Islet precursor cell (in vitro differentiated cells): Measurements from ENCODE around the gene PLCB1.
"Not testable (repeated sequence)": the region's sequence is repeated elsewhere in the genome, so short reads cannot be mapped to it uniquely, and the experiment has no call there.

Source experiments
- DNase-seq: peaks from one replicate; pipeline ENCODE4 v3.0.0-alpha.2; 2018

Gene PLCB1

DNA sequence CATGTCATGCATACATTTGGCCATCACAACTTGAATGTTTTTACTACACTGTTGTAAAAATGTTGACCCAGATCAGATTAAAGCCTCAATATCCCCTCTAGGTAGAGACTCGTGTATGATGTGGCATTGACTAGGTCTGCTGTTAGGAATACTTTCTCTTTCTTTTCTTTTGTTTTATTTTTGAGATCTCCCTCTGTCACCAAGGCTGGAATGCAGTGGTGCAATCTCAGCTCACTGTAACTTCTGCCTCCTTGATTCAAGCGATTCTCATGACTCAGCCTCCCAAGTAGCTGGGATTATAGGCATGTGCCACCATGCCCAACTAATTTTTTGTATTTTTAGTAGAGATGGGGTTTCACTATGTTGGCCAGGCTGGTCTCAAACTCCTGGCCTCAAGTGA lies 334.7 kb downstream of the PLCB1 start:
- not testable (repeated sequence) for DNase-seq

DNA sequence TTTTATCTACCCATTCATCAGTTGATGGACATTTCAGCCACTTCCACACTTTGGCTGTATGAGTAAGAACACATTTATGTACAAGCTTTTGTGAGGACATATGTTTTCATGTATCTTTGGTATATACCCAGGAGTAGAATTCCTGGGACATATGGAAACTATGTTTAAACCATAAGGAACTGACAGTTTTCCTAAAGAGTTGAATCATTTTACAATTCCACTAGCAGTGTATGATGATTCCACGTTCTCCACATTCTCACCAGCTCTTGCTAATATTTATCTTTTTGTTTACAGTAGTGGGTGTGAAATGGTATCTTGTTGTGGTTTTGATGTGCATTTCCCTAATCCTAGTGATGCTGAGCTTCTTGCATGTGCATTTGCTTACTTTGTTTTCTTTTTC lies 338.1 kb downstream of the PLCB1 start:
- no peak for DNase-seq

DNA sequence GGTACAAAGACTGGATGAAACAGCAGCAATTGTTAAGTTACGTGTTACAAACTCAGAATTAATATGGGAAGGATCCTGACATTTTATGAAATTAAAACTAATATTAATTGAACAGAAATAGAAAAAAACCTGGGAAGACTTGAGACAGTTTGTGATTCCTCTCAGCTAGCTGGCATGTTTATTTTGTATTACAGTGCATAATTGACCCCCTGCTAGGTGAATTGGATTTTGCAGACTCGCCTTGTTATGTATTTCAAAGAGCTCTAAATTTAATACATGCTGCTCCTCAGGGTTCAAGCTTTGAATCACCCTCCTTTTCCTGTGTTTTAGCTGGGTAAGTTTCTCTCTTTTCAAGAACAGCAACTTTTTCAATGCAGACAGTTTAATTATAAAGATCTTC lies 339.4 kb downstream of the PLCB1 start:
- no peak for DNase-seq

DNA sequence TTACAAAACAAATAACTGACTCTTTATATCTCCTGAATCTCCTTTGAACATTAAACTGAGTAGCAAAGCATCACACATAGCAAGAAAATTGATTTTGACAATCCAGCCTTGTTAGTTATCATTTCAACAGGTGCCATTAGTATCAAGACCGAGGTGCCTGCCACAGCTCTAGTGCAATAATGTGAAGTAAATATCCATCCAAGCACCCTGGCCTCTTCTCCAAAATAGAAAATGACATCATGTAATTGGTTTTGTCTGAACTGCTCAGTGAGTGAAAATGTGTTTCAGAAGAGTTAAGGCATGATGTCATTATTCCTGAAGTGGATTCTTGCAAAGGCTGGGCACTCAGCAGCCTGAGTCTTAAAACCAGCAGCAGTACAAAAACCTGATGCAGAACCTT lies 341.4 kb downstream of the PLCB1 start:
- DNase-seq: no peak

DNA sequence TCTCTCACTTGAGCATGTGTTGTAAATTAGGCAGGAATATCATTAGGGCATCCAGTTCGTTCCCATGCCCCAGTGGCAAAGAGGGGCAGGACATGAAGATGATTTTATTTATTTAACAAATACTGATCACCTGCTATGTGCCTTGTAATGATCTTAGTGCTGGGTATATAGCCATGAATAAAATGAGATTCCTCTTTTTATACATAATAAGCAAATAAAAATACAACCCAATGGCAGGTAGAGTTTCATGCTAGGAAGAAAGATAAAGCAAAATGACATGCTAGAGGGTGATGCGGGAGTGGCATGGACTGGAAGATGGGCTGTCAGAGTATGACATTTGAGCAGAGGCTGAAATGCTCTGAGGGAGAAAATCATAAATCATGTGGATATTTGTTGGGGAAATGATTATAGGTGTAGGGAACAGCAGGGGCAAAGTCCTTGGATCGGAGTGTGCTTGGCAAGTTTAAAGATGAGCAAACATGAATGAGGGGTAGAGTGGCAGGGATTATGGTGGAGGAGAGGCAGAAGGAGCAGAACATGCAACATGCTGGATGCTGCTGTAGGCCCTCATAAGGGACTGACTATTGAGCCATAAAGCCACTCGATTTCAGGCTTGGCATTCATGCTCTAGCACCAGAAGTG lies 342.1 kb downstream of the PLCB1 start:
- no peak for DNase-seq

DNA sequence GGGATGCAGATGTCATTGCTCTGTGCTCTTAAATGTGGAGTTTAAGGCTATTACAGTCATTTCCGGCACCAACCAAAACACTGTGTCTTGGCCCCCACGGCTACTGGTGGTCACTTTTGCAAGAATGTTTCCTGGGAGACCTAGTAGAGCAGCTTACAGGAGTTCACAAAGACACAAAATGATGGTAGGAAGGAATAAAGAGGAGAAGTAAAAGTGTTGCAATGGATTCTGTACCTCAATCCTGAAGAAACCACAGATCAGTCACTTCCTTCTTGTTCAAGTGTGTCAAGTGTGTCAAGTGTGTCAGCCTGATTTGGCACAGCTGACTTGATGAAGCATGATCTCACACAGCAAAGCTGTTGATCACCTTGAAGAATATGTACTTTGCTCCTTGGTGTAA lies 344.0 kb downstream of the PLCB1 start:
- DNase-seq: no peak

DNA sequence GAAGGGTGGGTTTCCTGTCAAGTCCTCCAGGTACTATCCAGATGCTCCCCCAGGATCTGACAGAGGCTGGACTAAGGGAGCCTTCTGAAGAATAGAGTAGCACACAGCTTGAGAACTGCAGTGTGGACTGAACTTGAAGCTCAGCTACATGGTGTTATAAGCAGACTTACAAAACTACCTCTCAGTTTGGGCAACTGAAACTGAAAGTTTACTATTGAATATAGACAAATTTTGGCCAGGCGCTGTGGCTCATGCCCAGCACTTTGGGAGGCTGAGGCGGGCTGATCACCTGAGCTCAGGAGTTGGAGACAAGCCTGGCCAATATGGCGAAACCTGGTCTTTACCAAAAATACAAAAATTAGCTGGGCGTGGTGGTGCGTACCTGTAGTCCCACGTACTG lies 348.5 kb downstream of the PLCB1 start:
- DNase-seq: no peak

DNA sequence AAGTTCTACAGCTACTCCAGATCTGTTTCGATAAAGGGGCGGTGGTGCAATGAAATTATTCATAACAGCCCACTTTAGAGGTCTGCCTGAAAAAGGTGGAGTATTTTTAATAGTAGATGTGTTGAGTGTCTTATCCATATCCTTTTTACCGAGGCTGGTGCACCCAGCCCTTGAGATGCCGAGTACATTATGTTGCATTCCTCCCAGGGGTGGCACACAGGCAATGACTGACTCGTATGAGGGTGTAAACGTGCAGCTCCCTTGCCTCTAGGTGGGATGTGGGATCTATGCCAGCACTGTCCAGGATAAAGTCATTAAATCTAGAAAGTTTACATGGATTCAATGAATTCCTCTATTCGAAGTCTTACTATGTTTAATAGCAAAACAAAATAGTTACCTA lies 355.6 kb downstream of the PLCB1 start:
- DNase-seq: no peak

DNA sequence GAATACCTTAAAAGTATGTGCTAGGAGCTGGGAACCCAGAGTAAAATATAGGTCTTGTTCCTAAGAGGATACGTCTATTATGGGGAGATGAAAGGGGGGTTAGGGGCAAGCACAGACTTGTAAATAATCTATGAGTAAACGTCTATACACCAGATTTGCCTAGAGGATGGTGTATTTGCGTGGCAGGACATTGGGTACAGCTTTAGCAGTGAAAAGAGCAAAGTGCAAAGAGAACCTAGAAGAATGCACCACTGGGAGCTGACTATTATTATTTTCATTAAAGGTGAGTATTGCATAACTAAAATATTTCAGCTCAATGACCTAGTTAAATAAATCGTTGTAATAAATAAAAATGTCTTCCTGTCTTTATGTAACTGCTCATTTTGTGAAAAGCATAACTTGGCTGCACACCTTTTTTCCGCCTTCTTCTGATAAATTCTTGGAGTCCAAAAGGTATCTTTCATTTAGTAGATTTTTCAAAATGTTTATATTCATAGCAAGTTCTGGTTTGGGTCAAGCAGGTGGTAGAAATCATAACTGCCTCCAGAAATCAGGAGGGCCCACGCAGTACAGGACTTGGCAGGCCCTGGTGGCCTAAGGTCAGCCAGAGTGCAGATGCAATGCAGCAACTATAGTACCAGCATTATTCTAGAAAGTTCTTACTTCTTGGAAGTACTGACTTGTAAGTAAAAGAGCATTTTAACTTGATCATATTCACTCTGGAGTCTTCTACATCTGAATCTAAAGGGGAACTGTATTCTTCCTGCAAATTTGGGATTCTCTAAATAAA lies 357.2 kb downstream of the PLCB1 start:
- no peak for DNase-seq

DNA sequence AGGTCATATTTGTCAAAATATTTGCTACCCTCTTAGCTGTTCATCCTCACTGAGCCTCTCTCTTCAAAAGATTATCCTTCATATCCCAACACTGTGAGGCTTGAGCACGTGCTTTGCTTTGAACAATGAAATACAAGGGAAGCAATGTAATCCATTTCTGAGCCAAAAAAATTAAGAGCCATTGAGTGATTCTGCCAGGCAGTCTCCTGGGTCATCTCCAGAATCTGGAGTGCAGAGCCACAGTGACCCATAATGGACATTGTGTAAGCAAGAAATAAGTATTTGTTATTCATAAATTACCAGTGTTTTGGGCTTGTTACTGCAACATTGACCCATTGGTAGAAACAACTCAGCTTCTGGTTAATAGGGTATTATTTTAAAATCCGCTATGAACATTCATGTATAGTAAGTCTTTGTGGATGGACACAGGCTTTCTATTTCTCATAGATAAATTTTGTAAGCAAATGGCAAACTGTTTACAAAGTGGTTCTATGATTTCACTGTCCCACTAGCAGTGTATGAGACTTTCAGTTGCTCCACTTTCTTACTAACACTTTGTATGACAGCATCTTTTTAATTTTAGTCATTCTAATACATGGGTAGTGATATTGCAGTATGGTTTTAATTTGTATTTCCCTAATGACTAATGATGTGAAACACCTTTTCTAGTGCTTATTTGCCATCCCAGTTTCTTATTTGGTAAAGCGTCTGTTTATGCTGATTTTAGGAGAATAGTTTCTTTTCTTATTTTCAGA lies 358.2 kb downstream of the PLCB1 start:
- DNase-seq: no peak

DNA sequence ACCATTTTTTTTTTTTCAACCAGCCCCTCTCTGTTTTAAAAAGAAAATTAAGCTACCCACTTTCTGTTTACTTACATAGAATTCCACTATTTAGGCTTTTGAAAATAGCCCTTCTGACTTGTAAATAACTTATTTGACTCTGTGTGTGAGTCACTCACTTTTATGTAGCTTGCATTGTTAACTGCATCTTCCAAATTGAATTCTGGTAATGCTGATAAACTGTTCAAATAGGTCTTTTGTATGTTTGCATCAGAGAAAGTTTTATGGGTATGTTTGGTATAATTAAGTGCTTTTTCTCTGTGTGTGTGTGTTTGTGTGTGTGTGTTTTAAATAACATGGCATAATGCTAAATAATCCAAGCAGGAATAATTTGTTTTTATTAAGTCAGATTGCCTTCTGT lies 360.1 kb downstream of the PLCB1 start:
- DNase-seq: no peak

DNA sequence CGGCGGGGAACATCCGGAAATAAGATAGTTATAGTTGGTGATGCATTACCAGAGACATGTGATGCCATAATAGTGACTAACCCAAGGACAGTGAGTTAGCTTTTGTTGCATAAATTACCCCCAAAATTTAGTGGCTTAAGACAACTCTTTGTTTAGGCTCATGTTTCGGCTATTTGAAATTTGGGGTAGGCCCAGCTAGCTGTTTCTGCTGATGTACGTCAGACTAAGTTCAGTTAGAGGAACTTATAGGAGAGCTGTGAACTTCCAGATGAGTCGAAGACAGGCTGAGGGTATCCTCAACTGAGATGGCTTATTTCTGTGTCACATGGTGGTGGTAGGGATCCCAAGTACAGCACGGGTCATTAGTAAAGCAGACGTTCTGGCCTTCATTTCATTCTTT lies 366.5 kb downstream of the PLCB1 start:
- no peak for DNase-seq

DNA sequence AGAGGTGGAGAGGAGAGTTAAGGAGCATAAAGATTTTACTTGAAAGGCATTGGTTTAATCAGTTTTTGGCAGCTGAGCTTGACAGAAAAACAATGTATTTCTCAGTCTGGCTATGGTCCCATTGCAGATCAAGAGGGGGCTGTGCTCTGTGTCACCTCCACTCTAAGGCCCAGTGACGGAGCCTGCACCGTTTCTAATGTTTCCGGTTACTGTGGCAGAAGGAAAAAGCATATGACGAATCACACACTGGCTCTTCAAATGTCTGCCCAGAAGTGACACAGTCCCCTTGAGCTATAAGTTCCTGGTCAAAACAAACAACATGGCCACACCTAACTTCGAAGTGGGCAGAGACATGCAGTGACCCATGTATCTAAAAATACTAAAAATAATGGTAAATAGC lies 372.0 kb downstream of the PLCB1 start:
- DNase-seq: no peak

DNA sequence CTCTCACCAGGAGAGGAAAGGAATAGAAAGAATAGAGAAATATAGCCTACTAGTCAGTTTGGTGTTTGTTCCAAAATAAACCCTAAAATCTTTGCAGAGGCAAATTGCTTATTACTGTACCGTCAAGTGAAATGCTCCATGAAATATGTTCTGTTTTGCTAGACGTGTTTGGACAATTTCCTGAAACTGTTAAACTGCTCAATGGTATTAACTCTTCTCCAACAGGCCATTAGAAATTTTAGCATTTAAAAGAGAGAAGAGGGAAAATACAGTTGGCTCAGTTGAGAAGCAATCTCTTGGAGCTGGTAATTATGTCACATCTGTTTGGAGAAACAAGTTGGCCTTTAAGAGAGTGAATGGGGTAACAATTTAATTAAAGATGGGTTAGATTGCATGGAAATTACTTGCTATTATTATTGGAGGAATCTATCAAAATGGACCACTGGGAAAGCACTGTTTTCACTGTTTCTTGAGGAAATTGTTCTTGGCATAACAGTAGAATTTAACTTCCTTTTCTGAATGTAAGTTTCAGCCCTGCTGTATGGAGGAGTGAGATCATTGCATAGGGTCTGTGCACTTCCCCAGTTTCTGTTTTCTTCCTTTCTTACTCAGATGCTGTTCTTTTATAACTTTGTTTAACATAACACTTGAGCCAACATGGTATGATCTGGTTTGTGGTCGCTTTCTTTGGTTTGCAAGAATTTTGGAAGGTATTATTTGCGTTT lies 373.6 kb downstream of the PLCB1 start:
- no peak for DNase-seq

DNA sequence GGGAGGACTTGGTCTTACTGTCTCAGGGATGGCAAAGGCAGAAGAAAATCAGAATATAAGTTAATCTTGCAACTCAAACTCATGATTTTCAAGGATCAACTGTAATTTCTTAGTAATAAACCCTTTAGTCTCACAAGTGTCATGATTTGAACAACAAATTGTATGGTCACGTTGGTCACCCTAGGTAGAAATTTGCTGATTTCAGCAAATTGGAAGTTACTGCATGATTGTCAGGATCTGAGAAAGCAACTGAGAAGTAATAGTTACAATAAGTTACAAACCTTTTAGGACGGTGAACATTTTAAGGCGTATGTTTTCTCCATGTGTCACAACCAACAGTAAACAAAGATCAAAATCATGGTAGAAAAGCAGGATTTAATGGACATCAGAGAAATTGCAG lies 375.2 kb downstream of the PLCB1 start:
- no peak for DNase-seq

DNA sequence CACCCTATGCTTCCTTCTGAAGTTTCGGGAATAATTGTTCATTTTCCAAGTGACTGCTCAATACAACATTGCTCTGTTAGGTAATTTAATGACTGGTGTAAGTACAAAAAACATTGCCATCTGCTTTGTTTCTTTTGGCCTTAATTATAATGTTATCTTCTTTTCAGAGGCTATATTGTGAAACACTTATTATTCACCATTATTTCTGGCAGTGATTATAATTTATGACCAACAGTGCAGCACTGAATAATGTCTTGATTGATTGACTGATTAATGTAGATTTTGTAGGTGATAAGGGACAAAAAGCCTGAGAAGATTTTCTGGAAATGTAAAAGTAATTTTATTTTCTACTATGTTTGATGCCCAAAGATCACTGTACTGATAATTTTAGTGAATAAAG lies 377.7 kb downstream of the PLCB1 start:
- no peak for DNase-seq

DNA sequence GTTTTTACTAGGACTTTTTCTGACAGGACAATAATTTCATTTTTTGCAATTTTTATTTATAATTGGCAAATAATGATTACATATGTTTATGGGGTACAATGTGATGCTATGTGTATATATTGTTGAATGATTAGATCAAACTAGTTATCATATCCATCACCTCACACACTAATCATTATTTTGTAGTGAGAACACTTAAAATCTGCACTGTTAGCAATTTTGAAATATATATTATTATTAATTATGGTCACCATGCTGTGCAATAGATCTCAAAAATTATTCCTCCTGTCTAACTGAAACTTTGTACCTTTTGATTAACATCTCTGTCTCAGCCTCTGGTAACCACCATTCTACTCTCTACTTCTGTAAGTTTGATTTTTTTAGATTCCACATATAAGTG lies 378.7 kb downstream of the PLCB1 start:
- no peak for DNase-seq

DNA sequence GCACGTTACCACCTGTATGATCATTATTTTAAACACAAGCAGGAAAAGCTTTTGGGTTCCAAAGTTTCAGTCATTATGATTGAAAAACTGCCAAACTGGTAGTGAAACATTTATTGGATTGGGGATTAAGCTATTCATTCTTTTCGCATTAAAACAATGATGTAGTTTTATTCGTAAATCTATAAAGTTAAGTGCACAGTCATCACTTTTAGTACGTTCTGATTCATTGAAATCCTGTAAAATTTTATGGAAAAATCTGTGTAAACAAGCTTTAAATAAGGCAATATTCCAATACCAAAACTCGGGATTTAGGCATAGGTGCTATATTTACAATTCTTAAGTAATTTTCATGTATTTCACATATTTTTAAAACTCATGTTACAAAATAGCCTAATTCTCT lies 379.9 kb downstream of the PLCB1 start:
- DNase-seq: no peak

DNA sequence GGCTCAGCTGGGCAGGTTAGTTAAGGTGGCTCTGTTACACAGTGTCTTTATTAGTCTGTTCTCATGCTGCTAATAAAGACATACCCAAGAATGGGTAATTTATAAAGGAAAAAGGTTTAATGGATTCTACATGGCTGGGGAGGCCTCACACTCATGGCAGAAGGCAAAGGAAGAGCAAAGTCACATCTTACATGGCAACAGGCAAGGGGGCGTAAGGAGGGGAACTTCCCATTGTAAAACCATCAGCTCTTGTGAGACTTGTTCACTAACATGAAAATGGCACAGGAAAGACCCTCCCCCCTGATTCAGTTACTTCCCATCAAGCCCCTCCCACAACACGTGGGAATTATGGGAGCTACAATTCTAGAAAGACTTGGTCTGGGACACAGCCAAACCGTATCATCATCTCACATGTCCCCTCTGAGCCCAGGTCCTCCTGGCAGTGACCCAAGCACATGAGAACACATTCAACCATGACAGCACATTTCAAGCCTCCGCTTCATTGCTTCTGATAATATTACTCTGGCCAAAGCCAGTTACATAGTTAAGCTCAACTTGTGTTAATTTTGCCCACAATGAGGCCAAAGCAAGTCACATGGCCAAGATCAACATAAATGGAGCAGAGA lies 383.9 kb downstream of the PLCB1 start:
- DNase-seq: no peak

DNA sequence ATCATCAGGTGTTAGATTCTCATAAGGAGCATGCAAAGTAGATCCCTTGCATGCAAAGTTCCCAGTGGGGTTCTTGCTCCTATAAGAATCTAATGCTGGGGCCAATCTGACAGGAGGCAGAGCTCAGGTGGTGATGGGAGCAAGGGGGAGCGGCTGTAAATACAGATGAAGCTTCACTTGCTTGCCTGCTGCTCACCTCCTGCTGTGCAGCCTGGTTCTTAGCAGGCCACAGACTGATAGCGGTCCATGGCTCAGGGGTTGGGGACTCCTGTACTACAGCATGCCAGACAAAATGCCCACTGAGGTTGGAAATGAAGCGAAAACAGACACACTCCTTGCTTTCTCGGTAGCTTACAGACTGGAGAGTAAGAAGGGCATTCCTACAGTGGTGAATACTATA lies 386.8 kb downstream of the PLCB1 start:
- no peak for DNase-seq

DNA sequence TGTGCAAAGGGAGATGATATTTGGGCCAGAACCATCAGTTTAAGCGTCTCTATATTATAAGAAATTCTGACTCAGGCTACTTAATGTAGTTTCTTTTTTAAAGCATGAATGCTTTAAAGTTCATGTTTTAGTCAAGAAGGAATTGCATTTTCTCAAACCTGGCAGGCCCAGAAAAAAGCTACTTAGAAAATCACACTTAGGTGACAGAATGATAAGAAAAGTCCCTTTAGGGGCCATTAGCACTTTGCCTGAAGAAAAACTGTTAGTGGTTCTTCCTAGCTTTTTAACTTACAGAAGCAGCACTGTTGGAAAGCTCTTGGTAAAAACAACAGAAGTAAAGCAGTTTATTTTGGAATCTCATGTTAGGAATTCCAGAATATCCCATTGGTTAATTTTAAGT lies 387.8 kb downstream of the PLCB1 start:
- DNase-seq: no peak

DNA sequence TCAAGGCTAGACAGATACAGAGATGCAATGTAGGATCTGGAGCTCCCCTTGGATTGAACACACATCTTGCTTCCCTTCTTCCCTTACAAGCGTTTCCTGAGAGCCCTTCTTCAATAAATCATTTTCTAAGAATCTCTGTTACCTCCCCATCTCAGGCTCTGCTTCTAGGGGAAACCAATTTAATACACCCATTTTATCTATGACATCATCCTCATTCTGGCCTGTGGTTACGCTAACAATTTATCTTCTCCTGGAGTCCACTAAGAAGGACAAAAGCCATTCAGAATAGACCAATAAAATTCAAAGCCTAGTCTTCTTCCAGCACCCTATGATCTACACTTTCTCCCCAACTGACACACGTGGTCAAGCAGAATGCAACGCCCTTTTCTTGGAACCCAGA lies 390.1 kb downstream of the PLCB1 start:
- no peak for DNase-seq

DNA sequence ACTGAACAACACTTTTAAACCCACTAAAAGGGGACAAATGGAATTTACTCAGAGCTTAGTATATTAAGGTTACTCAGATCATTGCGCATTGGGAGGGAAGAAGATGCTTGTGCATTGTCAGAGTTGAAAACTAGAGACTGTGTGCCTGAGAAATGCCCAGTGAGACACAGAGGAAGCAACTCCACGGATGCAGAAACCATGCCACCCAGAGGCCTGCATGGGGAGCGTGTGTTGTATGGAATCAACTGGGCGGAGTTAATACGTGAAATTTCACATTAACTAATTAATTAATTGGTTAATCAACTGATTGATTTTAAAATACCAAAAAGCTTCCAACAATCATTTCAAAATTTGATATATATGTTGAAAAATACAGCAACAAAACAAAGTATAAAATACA lies 391.6 kb downstream of the PLCB1 start:
- DNase-seq: no peak
